Fibroblast of lung (primary cell): ENCODE results near the gene SEMA7A. TPM values are rescaled to one million over a fixed set of nuclear protein-coding genes. Genes with fewer than 3 reads are reported as not detected.

Experiments
- DNase-seq, 2 donors: peaks; one replicate each; pipeline versions ENCODE4 v3.0.0 to v3.0.0-alpha.2; 2010; ENCODE audit warnings: low read depth in 2 of 2
- H2AFZ ChIP-seq: 2 replicates; pipeline ENCODE4 v1.5.1; 2012; ENCODE audit warnings: low read length, control low read depth, inconsistent platforms
- H3K27ac ChIP-seq: 2 replicates; pipeline ENCODE4 v1.5.1; 2011; ENCODE audit warnings: low read length, control low read depth; ENCODE audit not compliant: insufficient read depth
- H3K27me3 ChIP-seq: 2 replicates; pipeline ENCODE4 v1.5.1; 2011; ENCODE audit warnings: mild to moderate bottlenecking, low read length; ENCODE audit not compliant: control insufficient read depth, insufficient read depth
- H3K36me3 ChIP-seq: 2 replicates; pipeline ENCODE4 v1.5.1; 2011; ENCODE audit warnings: low read length; ENCODE audit not compliant: control insufficient read depth, insufficient read depth
- H3K4me1 ChIP-seq: 2 replicates; pipeline ENCODE4 v1.5.1; 2011; ENCODE audit warnings: low read length; ENCODE audit not compliant: control insufficient read depth, insufficient read depth; ENCODE audit errors: extremely low read depth
- H3K4me2 ChIP-seq: 2 replicates; pipeline ENCODE4 v1.5.1; 2011; ENCODE audit warnings: low read length, control low read depth; ENCODE audit not compliant: insufficient read depth; ENCODE audit errors: extremely low read depth
- H3K4me3 ChIP-seq, 4 experiments: fragments of 200-600 bp in 1 of 4; sonication (generic) in 1 of 4; replicated peaks in 1 of 4; 2 replicates each; pipeline ENCODE4 v1.5.1; 2011 to 2016; ENCODE audit warnings: low read length in 4 of 4, low read depth in 3 of 4, mild to moderate bottlenecking in 3 of 4, control low read depth in 2 of 4, inconsistent platforms in 1 of 4, mixed read lengths in 1 of 4; ENCODE audit not compliant: insufficient read depth in 1 of 4; ENCODE audit errors: control extremely low read depth in 1 of 4
- H3K79me2 ChIP-seq: 2 replicates; pipeline ENCODE4 v1.5.1; 2012; ENCODE audit warnings: mild to moderate bottlenecking, low read length, inconsistent platforms; ENCODE audit not compliant: control insufficient read depth, insufficient read depth
- H3K9ac ChIP-seq: 2 replicates; pipeline ENCODE4 v1.5.1; 2011; ENCODE audit warnings: mild to moderate bottlenecking, low read length, control low read depth; ENCODE audit not compliant: insufficient read depth
- H3K9me3 ChIP-seq: 2 replicates; pipeline ENCODE4 v1.5.1; 2012; ENCODE audit warnings: low read depth, low read length; ENCODE audit not compliant: control insufficient read depth, insufficient read depth
- H4K20me1 ChIP-seq: 2 replicates; pipeline ENCODE4 v1.5.1; 2011; ENCODE audit warnings: low read length; ENCODE audit not compliant: control insufficient read depth, insufficient read depth; ENCODE audit errors: extremely low read depth
- CTCF ChIP-seq, 2 donors: IDR thresholded peaks in 1 of 2; conservative IDR thresholded peaks in 1 of 2; 1 replicate in 1 of 2; 2 replicates in 1 of 2; pipeline ENCODE4 v1.5.1; 2011 to 2012; ENCODE audit warnings: low read length in 2 of 2, control low read depth in 1 of 2, inconsistent platforms in 1 of 2, low read depth in 1 of 2, mild to moderate bottlenecking in 1 of 2
- EZH2 ChIP-seq: IDR thresholded peaks from 2 replicates; pipeline ENCODE4 v1.5.1; 2012; ENCODE audit warnings: low read length, control low read depth, mild to moderate bottlenecking; ENCODE audit errors: missing control alignments
- polyA plus RNA-seq, 2 donors: library from polyadenylated mRNA; depleted of rRNA in 1 of 2; stranded (reverse) in 1 of 2; unstranded in 1 of 2; fragments of >200 nt; gene quantifications; 2 replicates each; pipeline ENCODE4 v1.2.1, GENCODE V29; 2011 to 2012; ENCODE audit warnings: missing spikeins in 1 of 2
- total RNA-seq: library from RNA; depleted of rRNA; stranded (reverse); fragments of >200 nt; gene quantifications from 2 replicates; pipeline ENCODE4 v1.2.1, GENCODE V29; 2014

The SEMA7A gene
- total and polyA plus RNA-seq, 2 donors (not counting 1 experiment from before 2014, with no cell fraction given) = 5.6 to 12.5 TPM

GRCh38 chr15:74451861-74452835, 18.4 kb upstream of the SEMA7A start:
- Histone ChIP-seq H2AFZ (no peak overlapping the region), H3K4me1 (no peaks in the 10 kb centered on the region)
- TF ChIP-seq CTCF (conservative IDR thresholded peaks at IDR 0.05 in 1 of 2, IDR thresholded peaks at IDR 0.05 in 1 of 2; ENCODE audit: low read depth in 1 of 2, low read length in 2 of 2) (no peak), EZH2 (no peak)

DNA sequence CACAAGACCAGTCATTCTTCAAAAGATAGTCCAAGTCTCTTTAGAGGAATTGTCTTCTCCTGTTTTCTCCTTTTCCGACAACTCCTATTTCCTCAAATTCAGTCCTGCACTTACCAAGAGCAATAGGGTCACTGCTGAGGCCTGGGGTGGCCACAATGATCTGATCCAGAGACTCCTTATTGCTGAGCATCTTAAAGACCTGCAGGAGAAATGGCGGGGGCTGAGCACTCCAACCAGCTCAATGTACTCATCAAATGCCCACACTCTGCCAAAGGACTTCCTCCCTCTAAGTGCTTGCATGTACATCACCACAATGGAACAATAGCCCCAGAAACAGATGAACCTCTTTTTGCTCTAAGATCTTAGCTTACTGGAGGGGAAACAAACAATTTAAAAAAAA, 17.6 kb upstream of the SEMA7A start:
- no peak overlapping the region for H3K4me2 ChIP-seq
- H3K4me3 ChIP-seq = no peak overlapping the region
- no peak overlapping the region for H2AFZ ChIP-seq
- H3K9me3 ChIP-seq = no peaks in the 10 kb centered on the region
- no peak overlapping the region for H3K27ac ChIP-seq
- no peaks in the 10 kb centered on the region for H3K79me2 ChIP-seq
- H4K20me1 ChIP-seq = no peaks in the 10 kb centered on the region
- no peak overlapping the region for H3K9ac ChIP-seq
- H3K4me1 ChIP-seq = no peaks in the 10 kb centered on the region
- H3K27me3 ChIP-seq = no peaks in the 10 kb centered on the region
- H3K36me3 ChIP-seq = peaks cover 9% of the 10 kb centered on the region
- no peak for DNase-seq
- no peak for TF ChIP-seq EZH2
- TF ChIP-seq CTCF (conservative IDR thresholded peaks at IDR 0.05 in 1 of 2, IDR thresholded peaks at IDR 0.05 in 1 of 2; ENCODE audit: low read depth in 1 of 2, low read length in 2 of 2) = no peak

More at GRCh38 chr15:74451861-74452835, 18.4 kb upstream of the SEMA7A start:
- H3K27me3 ChIP-seq = no peaks in the 10 kb centered on the region
- H3K9me3 ChIP-seq = no peaks in the 10 kb centered on the region
- H3K9ac ChIP-seq = no peak overlapping the region
- H4K20me1 ChIP-seq = no peaks in the 10 kb centered on the region
- H3K36me3 ChIP-seq = peaks cover 9% of the 10 kb centered on the region
- no peak overlapping the region for H3K4me2 ChIP-seq
- no peak for DNase-seq
- H3K79me2 ChIP-seq = no peaks in the 10 kb centered on the region
- H3K27ac ChIP-seq = no peak overlapping the region
- no peak overlapping the region for H3K4me3 ChIP-seq

DNA sequence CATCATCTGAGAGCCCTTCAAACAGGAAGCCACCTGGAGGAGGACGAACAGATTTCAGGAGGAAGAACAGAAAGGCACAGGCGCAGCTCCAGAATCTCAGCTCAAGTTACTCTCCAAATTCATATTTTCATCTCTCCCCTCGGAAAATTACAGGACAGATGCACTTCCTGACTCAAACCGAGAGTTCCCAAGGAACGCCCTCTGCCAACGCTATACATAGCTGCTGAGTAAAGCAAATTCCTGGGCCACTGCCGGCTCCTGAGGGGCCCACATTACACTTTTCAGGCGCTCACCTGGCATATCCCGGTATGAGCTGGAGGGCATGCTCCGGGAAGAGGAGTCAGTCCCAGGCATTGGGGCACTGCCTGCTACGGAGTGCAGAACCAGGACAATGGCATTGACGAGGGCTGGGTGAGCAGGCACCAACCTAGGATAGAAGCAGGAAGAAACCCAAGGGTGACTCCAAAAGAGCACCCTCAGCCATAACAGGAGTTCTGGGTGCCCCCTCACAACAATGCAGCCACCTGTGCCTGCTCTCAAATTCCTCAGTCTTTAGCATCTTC, 16.0 kb upstream of the SEMA7A start:
- no peaks in the 10 kb centered on the region for H3K4me1 ChIP-seq
- H3K79me2 ChIP-seq = no peaks in the 10 kb centered on the region
- no peaks in the 10 kb centered on the region for H3K27me3 ChIP-seq
- no peak overlapping the region for H3K4me2 ChIP-seq
- no peaks in the 10 kb centered on the region for H3K9me3 ChIP-seq
- TF ChIP-seq CTCF (conservative IDR thresholded peaks at IDR 0.05 in 1 of 2, IDR thresholded peaks at IDR 0.05 in 1 of 2; ENCODE audit: low read depth in 1 of 2, low read length in 2 of 2) (no peak), EZH2 (no peak)
- DNase-seq = no peak
- H2AFZ ChIP-seq = no peak overlapping the region
- peaks cover 9% of the 10 kb centered on the region for H3K36me3 ChIP-seq
- no peak overlapping the region for H3K27ac ChIP-seq
- H3K4me3 ChIP-seq = no peak overlapping the region
- H4K20me1 ChIP-seq = no peaks in the 10 kb centered on the region
- no peak overlapping the region for H3K9ac ChIP-seq
